ENCODE measurements around the gene CACNA1I.

- TF ChIP-seq POLR2A (IDR thresholded peaks at IDR 0.05; ENCODE audit: low read depth, low read length) (no peak), POLR2AphosphoS5 (IDR thresholded peaks at IDR 0.05; ENCODE audit: low read depth, low read length) (no peak), TAF1 (IDR thresholded peaks at IDR 0.05; ENCODE audit: borderline replicate concordance, low read depth, low read length) (no peak)
Measured at GRCh38 chr22:39610246-39610645, 39.7 kb downstream of the CACNA1I start.
